DND-41 (cell line): ENCODE results near the gene HOPX.

Experiments
- EZH2 ChIP-seq: IDR thresholded peaks from 3 replicates; pipeline ENCODE4 v1.6.1; 2012; ENCODE audit warnings: borderline replicate concordance, low read depth, mild to moderate bottlenecking, moderate library complexity, low read length, inconsistent platforms; ENCODE audit not compliant: severe bottlenecking
- TF ChIP-seq, protein P1 (sequence below): IDR thresholded peaks from 2 replicates; pipeline ENCODE4 v1.5.1; 2012; ENCODE audit warnings: borderline replicate concordance, low read length, moderate library complexity, mild to moderate bottlenecking; ENCODE audit not compliant: poor library complexity, severe bottlenecking; ENCODE audit errors: extremely low read depth

GRCh38 chr4:56671373-56671772 lies 9.7 kb downstream of the HOPX start:
- no peak for TF ChIP-seq EZH2
- TF ChIP-seq, protein P1, sequence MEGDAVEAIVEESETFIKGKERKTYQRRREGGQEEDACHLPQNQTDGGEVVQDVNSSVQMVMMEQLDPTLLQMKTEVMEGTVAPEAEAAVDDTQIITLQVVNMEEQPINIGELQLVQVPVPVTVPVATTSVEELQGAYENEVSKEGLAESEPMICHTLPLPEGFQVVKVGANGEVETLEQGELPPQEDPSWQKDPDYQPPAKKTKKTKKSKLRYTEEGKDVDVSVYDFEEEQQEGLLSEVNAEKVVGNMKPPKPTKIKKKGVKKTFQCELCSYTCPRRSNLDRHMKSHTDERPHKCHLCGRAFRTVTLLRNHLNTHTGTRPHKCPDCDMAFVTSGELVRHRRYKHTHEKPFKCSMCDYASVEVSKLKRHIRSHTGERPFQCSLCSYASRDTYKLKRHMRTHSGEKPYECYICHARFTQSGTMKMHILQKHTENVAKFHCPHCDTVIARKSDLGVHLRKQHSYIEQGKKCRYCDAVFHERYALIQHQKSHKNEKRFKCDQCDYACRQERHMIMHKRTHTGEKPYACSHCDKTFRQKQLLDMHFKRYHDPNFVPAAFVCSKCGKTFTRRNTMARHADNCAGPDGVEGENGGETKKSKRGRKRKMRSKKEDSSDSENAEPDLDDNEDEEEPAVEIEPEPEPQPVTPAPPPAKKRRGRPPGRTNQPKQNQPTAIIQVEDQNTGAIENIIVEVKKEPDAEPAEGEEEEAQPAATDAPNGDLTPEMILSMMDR: no peak
